ENCODE data around the gene CATSPERB.

Gene CATSPERB

GRCh38 chr14:91732439-91732838 is 553 bp upstream of the CATSPERB start:
- no peak overlapping the region for H3K4me3 ChIP-seq (ENCODE audit: low read depth, low read length)
- no peak for TF ChIP-seq CTCF (IDR thresholded peaks at IDR 0.05; ENCODE audit: low read depth, low read length)

GRCh38 chr14:91731018-91731417 is 868 bp downstream of the CATSPERB start:
- H3K4me3 ChIP-seq (ENCODE audit: low read depth, low read length), result no peak overlapping the region
- TF ChIP-seq CTCF (IDR thresholded peaks at IDR 0.05; ENCODE audit: low read depth, low read length), result no peak

- no peak for TF ChIP-seq CTCF (IDR thresholded peaks at IDR 0.05; ENCODE audit: low read depth, low read length)
Observed at GRCh38 chr14:91729756-91730155, 2.1 kb downstream of the CATSPERB start.

GRCh38 chr14:91728616-91729183 is 3.2 kb downstream of the CATSPERB start:
- H3K4me3 ChIP-seq (ENCODE audit: low read depth, low read length), result no peak overlapping the region
- no peak for TF ChIP-seq CTCF (IDR thresholded peaks at IDR 0.05; ENCODE audit: low read depth, low read length)

More at GRCh38 chr14:91729756-91730155, 2.1 kb downstream of the CATSPERB start:
- H3K4me3 ChIP-seq (ENCODE audit: low read depth, low read length), result no peak overlapping the region

GRCh38 chr14:91727121-91727520 is 4.8 kb downstream of the CATSPERB start:
- TF ChIP-seq CTCF (IDR thresholded peaks at IDR 0.05; ENCODE audit: low read depth, low read length), result no peak
- no peak overlapping the region for H3K4me3 ChIP-seq (ENCODE audit: low read depth, low read length)

GRCh38 chr14:91723501-91723900 is 8.4 kb downstream of the CATSPERB start:
- no peak overlapping the region for H3K4me3 ChIP-seq (ENCODE audit: low read depth, low read length)
- no peak for TF ChIP-seq CTCF (IDR thresholded peaks at IDR 0.05; ENCODE audit: low read depth, low read length)

GRCh38 chr14:91722386-91722785 is 9.5 kb downstream of the CATSPERB start:
- H3K4me3 ChIP-seq (ENCODE audit: low read depth, low read length), result no peak overlapping the region
- no peak for TF ChIP-seq CTCF (IDR thresholded peaks at IDR 0.05; ENCODE audit: low read depth, low read length)

Measured in WI38 (cell line).